ENCODE data around the gene CCDC78. TPM values are rescaled to one million over a fixed set of nuclear protein-coding genes. Genes with fewer than 3 reads are reported as not detected.
"Not testable (repeated sequence)": the region's sequence is repeated elsewhere in the genome, so short reads cannot be mapped to it uniquely, and the experiment has no call there.

Gene CCDC78
- total RNA-seq, 1 experiment from 2014 or later, result 0.23 TPM

DNA sequence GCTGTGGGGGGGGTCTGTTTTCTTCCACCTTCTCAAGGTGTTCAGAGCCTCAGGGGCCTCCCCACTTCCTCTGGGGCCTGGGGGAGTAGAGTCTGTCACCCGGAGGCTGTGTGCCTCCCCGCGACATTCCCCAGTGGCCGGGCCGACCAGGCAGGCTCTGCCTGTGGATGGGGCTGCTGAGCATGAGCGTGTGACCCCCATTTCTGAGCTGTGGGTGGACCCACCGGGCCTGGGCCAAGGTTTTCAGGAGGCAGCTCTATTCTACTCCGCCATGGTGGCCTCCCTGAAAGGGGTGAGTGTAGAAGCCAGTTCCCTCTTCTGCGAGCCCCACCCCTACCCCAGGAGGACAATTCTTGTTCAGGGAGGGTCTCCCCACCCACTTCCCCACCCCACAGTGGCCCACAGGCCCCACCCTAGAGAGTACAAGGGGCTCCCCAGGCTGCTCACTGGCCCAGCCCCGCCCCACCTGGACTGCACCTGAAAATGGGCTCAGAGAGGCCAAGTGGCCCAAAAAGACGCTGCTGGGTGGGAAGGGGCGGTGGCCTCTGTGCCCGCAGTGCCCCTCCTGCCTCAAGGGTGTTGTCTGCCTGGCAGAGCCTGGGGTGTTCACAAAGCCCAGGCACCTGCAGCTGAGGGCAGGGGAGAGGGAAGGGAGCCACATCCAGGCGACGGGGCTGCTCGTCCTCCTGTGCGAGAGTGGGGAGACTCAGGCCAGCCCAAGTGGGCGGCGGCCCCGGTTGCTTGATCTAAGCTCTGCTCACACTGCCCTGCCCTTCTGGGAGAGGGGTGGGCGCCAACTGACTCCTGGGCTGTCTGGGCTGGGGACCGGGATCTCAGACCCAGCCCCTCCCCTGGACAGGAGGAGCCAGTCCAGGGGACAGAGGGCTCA, 35.6 kb upstream of the CCDC78 start:
- no peak for DNase-seq (ENCODE audit: low read depth)

DNA sequence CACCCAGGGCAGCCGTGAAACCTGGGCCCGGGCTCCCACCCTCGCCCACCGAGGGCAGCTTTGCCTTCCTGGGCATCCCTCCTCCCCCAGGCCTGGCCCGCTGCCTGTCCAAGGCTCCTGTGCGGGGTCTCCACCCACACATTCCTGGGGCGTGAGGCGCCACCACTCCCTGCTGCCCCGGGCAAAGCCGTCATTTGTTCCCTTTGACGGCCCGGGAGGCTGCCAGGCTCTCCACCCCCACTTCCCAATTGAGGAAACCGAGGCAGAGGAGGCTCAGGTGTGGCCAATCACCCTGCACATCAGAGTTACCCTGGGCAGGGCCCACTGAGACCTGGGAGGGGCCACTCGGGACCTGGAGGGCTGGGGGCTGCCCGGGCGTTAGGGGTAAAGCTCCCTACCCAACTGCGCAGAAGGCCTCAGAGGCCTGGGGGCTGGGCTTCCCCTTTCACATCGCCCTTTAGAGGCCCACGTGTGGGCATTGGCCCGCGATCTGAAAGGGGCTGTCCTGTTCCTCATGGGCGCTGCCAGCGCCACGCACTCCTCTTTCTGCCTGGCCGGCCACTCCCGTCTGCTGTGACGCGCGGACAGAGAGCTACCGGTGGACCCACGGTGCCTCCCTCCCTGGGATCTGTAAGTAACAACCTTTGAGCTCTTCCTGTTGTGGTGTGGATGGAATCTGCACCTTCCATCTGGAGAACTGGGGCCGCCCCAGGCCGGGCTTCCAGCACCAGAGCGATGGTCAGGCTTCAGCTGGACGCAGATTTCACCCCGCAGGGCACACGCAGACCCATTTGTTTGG, 34.5 kb upstream of the CCDC78 start, which contains the start of gene MSLN:
Gene MSLN (plus strand): TSS at position 190 of the 799 bp plus-strand sequence. CDS start 1,947 bp downstream, outside the sequence.
- DNase-seq (ENCODE audit: low read depth), result peak; percentile 61

DNA sequence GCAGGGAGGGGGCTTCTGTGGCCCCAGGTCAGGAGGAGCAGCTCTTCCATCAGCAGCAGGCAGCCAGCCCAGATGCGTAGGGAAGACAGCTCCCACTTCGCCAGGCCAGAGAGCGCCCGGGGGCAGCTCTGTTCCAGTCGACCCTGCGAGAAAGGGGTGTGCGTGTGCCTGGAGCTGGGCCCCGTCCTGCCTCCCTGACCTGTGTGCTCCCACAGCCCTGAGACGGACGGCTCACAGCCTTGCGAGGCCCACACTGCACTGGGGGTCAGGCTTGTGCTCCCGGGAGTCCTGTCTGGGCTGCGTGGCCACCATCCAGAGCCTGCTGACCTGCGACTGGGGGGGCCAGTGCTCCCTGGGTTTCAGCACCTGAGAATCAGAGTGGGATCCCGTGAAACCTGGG, 33.8 kb upstream of the CCDC78 start:
- DNase-seq (ENCODE audit: low read depth), result no peak

DNA sequence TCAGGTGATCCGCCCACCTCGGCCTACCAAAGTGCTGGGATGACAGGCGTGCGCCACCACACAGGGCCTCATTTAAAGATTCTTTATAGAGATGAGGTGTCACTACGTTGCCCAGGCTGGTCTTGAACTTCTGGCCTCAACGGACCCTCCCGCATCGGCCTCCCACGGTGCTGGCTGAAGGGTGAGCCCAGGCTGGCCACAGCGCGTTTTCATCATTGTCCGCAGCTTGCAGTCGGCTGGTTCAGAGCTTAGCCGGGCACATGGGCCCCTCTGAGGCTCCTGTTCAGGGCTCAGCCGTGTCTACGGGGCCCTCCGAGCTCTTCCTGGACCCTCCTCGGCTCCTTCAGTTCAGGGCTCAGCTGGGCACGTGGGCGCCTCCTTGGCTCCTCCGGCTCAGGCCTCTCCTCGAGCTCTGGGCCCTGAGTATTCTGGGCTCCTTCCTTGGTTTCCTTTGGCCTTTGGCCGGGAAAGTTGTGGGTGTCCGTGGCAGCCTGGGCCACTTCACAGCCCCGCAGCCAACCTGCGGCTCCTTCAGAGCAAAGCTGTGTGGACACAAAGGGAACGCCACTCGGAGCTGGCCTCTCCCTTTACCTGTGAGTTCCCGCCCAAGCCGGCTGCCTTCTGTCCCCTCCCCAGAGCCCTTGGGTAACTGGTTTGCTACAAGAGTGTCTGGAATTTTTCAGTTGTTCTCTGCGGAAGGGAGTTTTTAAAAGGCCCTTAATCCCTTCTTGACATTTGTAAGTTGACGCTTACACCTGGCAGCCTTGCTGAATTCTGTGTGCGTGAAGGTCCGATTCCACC, 33.1 kb upstream of the CCDC78 start:
- no peak for DNase-seq (ENCODE audit: low read depth)

DNA sequence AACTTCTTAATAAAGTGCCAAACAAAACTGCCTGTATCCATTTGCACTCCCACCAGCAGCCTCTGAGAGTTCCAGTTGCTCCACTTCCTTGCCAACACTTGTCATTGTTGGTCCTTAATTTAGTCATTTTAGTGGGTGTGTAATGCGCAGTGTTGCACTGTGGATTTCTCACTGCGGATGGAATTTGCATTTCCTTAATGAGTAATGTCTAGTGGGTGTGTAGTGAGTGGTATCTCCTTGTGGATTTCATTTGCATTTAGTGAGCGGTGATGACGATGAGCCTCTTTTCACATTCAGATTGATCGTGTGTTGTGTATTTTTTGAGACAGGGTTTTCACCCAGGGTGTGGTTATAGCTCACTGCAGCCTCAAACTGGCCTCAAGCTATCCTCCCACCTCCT, 30.2 kb upstream of the CCDC78 start:
- no peak for DNase-seq (ENCODE audit: low read depth)

DNA sequence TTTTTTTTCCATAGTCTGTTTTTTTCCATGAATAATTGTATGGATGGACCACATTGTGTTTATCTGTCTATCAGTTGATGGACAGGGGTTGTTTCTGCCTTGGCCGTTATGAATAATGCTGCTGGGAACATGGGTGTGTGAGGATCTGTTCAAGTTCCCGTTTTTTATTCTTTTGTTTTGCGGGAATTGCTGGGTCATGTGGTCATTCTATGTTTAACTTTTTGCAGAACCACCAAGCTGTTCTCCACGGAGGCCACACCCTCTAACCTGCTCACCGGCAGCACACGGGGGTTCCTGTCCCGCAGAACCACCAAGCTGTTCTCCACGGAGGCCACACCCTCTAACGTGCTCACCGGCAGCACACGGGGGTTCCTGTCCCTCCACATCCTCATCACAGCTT, 28.4 kb upstream of the CCDC78 start:
- DNase-seq (ENCODE audit: low read depth), result no peak

DNA sequence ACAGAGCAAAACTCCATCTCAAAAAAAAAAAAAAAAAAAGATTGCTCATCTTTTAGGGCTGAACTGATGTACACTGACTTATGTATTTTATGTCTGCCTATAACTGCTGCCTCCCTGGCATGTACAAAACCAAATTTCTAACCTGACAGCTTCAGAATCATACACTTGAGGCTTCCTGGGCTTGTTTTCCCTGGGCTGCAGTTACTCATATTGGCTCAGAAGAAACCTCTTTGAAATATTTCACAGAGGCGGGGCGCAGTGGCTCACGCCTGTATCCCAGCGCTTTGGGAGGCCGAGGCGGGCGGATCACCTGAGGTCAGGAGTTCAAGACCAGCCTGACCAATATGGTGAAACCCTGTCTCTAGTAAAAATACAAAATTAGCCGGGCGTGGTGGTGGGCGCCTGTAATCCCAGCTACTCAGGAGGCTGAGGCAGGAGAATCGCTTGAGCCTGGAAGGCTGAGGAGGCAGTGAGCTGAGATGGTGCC, 27.9 kb upstream of the CCDC78 start:
- DNase-seq (ENCODE audit: low read depth), result not testable (repeated sequence)

DNA sequence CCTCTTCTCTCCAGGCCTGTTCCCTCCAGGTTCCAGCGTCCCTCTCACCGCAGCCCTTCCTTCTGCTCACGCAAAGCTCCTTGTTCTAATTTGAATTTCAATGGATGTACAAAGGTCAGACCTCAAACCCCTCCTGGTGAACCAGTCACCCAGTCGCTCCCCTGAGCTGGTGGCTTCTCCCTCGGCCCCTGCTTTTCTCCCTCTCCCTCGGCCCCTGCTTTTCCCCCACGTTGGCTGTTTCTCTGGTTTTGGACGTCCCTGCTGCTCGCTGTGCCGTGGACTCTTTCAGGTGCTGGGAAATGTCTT, 25.7 kb upstream of the CCDC78 start:
- DNase-seq (ENCODE audit: low read depth), result no peak

DNA sequence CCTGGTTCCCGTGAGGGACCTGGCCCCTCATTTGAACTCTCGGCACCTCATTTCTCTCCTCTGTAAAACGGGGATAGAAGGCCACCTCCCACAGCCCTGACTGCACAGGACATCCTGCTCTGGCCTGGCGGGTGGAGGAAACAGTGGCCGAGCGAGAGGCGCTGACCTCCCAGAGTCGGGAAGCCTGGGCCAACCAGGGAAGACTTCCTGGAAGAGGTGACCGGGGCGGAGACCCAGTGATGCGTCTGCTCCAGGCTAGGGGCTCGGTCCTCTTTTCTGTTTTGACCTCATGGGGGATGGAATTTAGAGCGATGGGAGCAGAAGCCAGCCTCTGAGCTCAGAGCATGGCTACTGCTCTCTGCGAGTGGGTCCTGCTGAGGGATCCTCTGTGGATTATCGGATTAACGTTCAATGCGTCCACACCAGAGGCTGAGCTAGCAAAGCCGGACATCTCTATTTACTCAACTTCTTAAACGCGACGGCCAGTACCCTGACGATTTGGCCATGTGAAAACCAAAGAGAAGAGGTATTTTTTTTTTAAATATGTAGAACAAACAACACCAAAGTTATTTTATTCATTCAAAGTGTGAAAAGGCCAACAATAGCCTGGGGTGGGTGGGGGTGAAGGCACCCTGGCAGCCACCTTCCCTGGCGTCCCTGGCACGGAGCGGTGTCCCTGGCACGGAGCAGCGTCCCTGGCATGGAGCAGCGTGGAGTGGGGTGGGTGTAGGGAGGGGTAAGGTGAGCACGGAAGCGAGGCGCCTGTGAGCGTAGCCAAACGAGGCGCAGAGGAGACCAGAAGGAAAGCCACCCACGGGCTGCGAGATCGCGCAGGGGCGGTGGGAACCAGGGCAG, 25.1 kb upstream of the CCDC78 start:
- no peak for DNase-seq (ENCODE audit: low read depth)

DNA sequence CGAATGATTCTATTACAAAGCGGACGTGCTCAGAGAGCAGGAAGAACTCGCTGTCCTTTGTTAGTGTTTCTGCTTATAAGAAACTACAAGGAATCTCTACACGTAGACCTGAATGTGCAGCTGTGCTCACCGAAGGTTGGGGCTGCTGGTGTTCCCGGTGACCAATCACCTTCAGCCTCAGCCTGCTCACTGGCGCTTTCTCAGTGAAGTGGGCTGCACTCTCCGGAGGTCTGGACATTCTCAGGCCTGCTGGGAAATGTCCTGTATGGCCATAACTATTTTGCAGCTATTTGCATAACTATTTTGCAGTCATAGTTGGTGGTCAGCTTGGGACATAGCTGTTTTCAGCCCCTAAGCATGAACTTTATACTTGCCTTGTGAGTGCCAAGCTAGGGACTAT, 24.2 kb upstream of the CCDC78 start:
- DNase-seq (ENCODE audit: low read depth), result no peak

DNA sequence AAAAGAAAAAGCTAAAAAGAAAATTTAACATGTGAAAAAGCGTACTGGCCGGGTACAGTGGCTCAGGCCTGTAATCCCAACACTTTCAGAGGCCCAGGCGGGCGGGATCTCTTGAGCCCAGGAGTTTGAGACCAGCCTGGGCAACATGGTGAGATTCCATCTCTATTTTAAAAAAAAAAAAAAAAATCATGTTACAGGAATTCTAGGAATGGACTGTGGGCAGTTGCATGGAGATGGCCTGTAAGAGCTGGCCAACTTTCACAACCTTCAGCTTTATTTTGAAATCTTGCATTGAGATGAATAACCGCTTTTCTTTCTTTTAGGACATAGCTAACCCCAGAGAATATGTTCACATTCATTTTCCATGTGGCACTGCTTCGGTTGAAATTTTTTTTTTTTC, 22.8 kb upstream of the CCDC78 start:
- no peak for DNase-seq (ENCODE audit: low read depth)

DNA sequence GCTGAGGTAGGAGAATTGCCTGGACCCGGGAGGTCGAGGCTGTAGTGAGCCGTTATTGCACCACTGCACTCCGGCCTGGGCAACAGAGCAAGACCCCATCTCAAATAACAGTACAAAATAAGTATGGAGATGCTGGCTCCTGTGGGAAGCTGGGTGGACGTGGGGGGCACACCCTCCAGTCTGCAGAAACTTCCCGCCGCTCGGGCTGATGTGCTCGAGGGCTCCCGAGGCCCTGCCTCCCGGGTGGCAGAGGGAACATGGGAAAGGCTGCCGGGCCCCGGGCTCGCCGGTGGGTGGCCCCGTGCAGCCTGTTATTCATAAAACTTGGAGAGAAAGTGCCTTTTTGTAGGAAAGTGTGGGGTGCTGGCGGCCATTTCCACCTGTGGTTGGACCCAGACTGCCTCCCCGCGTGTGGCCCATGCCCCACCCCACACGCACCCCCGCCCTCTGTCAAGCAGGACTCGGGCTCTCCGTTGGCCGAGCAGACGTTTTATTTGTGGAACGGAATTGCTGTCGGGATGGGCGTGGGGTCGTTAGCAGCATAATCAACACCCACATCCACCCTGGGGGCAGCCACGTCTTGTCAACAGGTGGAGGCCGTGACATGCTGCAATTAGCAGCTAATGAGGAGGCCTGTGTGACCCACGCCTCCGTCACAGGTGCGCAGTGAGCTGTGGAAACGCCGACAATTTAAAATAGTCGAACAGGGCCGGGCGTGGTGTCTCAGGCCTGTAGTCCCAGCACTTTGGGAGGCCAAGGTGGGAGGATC, 21.9 kb upstream of the CCDC78 start:
- no peak for DNase-seq (ENCODE audit: low read depth)

DNA sequence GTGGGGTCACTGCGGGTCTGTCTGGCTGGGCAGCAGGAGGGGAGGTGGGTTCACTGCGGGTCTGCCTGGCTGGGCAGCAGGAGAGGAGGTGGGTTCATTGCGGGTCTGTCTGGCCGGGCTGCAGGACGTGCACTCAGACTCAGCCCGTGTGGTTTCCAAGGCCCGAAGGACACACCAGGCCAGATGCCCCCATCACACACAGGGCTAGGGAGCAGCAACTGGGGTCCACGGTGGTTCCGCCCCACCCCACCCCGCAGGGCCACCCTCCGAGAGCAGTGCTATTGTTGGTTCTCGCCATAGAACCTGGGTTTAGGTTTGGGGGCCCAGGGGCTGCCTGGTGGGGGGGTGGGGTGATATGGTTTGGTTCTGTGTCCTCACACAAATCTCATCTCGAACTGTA, 20.4 kb upstream of the CCDC78 start:
- no peak for DNase-seq (ENCODE audit: low read depth)

DNA sequence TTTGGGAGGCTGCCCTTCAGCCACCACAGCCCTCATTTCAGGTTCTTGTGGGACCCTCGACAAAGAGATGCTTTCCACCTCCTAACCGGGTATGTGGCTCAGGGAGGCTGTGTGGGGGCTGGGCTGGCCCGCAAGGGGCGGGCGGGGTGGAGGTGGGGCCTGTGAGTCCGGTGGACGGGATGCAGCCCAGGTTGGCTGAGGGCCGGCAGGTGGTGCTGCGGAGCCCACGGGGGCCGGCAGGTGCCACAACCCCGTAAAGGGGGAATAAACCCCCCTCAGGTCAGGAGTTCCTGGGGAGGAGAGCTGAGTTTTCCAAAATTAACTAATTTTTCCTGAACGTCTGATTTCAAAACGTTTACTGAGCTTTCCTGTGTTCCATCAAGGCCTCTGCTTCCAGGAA, 19.5 kb upstream of the CCDC78 start:
- peak; percentile 38 for DNase-seq (ENCODE audit: low read depth)

DNA sequence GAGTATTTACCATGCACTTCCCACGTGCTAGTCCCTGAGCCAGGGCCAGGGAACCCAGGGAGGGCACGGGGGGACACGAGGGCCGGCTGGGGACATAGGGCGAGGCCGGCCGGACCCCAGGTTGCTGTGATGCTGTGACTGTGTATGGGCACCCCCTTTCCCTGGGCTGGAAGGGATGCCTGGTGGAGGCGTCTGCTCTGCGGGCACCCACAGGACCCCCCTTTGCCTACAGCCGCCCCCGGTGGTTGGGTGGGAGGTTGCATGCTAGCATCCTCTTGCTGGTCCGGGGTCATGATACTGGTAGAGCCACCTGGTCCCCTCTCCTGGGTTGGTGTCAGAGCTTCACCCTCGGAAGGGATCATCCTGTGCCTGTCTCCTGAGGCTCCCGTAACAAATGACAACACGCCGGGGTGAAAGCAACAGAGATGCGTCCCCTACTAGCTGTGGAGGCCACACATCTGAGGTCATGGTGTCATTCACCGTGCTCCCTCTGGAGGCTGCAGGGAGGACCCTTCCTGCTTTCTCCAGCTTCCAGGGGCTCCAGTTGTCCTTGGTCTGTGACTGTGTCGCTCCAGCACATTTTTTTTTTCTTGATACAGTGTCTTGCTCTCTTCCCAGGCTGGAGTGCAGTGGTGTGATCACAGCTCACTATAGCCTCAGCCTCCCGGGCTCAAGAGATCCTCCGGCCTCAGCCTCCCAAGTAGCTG, 17.7 kb upstream of the CCDC78 start:
- DNase-seq (ENCODE audit: low read depth), result no peak

DNA sequence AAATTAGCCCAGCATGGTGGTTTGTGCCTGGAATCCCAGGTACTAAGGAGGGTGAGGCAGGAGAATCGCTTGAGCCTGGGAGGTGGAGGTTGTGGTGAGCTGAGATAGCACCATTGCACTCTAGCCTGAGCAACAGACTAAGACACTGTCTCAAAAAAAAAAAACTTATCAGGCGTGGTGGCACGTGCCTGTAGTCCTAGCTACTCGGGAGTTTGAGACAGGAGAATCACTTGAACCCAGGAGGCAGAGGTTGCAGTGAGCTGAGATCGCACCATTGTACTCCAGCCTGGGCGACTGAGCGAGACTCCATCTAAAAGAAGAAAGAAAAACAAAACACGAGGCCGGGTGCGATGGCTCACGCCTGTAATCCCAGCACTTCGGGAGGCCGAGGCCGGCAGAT, 16.7 kb upstream of the CCDC78 start:
- DNase-seq (ENCODE audit: low read depth), result not testable (repeated sequence)

DNA sequence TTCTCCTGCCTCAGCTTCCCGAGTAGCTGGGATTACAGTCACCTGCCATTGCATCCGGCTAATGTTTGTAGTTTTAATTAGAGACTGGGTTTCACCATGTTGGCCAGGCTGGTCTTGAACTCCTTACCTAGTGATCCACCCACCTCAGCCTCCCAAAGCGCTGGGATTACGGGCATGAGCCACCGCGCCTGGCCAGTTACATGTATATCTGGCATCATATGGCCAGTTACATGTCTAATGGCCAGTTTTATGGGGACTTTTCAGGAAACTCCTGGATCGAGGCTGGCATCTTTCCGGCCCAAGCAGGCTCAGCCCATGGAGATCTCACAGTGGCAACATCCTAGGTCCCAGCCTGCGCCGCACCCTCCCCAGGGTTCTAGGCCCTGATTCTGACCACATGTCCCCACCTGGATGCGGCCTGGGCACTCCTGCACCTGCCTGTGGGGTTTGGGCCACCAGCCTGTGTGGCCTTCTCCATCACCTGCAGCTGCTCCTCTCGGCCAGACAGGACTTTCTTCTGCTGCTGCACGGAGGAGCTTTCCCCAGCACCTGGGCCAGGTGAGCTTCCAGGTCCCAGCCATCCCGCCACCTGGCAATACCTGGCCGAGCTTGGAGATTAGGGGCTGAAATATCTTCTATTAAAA, 15.9 kb upstream of the CCDC78 start:
- no peak for DNase-seq (ENCODE audit: low read depth)

DNA sequence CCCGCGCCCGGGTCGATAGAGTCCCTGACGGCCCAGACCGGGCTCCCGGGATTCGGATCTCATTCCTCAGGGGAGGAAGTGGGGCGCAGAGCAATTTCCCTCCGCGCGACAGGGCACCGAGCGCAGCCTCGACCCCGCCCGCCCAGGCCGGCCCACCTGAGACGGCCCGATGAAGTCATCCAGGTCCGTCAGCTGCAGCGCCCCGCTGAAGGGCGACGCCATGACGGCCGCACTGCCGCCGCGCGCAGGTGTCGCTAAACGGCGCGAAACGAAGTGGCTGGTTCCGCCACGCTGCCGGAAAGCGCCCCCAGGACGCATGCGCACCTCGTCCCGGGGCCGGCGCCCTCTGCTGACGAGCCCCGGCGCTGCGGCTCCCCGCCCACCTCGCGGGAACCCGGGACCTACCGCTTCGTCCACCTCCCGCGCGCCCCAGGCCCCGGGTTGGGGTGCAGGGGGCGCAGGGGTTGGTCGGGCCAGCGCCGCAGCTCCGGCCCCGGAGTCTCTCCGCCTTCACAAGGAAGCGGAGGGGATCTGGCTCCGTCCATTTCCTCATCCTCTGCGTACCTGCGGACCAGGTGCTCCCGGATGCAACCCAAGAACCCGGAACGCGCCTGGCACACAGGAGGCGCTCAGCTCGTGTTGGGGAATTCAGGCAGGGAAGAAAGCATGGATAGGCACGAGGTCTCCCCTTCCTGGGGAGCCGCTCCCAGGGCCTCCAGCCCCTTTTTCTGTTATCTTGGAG, 14.7 kb upstream of the CCDC78 start, which contains the start of gene CIAO3:
Gene CIAO3 (minus strand): TSS at position 234 of the 742 bp plus-strand sequence. CDS start 12 bp downstream, at position 222.
- DNase-seq (ENCODE audit: low read depth), result peak; percentile 94

Measured in Daoy (cell line).